Activated B cell treated with CpG ODN at 0.5 μM for 24 hours (primary cell): ENCODE measurements around the gene PLEKHG7. TPM values are rescaled to one million over a fixed set of nuclear protein-coding genes. Genes with fewer than 3 reads are reported as not detected.

Source experiments
- ATAC-seq: fragments of 200-7000 bp; cut with Tn5 transposase; one replicate; pipeline ENCODE4 v1.10.0; 2021; ENCODE audit warnings: low read depth, mild to moderate bottlenecking, moderate library complexity
- CTCF ChIA-PET: fragments of 350-600 bp; sonication (Branson Sonifier 250); formaldehyde crosslinking; loops from one replicate; lab custom pipeline; 2021; ENCODE audit warnings: antibody characterized with exemption; lab: Charles Lee
- POLR2A ChIA-PET: fragments of 350-600 bp; sonication (Branson Sonifier 250); formaldehyde crosslinking; loops from one replicate; lab custom pipeline; 2021; ENCODE audit warnings: antibody characterized with exemption; lab: Charles Lee
- DNase-seq: peaks from one replicate; pipeline ENCODE4 v3.0.0; 2022
- H3K27ac Mint-ChIP-seq: one replicate; pipeline ENCODE4 v1.8.0; 2020; ENCODE audit warnings: mixed read lengths
- H3K27me3 Mint-ChIP-seq: one replicate; pipeline ENCODE4 v1.8.0; 2021; ENCODE audit warnings: mixed read lengths
- H3K36me3 Mint-ChIP-seq: one replicate; pipeline ENCODE4 v1.8.0; 2021; ENCODE audit warnings: low read depth, mixed read lengths
- H3K4me1 Mint-ChIP-seq: one replicate; pipeline ENCODE4 v1.8.0; 2021; ENCODE audit warnings: mixed read lengths
- H3K4me3 Mint-ChIP-seq: one replicate; pipeline ENCODE4 v1.8.0; 2020; ENCODE audit warnings: mild to moderate bottlenecking, mixed read lengths
- H3K9me3 Mint-ChIP-seq: one replicate; pipeline ENCODE4 v1.8.0; 2020; ENCODE audit warnings: mixed read lengths
- intact Hi-C: fragments of 100-400 bp; cut with micrococcal nuclease; formaldehyde crosslinking; loops from one replicate; pipeline ENCODE4 v1.15.1; 2024
- total RNA-seq: library from RNA; stranded (reverse); gene quantifications from 2 replicates; pipeline ENCODE4 v1.2.3, GENCODE V29; 2022
- TF ChIP-seq, protein P1 (sequence below): fragments of 200-600 bp; IDR thresholded peaks from one replicate; pipeline ENCODE4 v1.8.0; 2022; ENCODE audit warnings: antibody characterized with exemption, mild to moderate bottlenecking

The PLEKHG7 gene
- total RNA-seq, 1 donor from 2014 or later, result 3.4 TPM

DNA sequence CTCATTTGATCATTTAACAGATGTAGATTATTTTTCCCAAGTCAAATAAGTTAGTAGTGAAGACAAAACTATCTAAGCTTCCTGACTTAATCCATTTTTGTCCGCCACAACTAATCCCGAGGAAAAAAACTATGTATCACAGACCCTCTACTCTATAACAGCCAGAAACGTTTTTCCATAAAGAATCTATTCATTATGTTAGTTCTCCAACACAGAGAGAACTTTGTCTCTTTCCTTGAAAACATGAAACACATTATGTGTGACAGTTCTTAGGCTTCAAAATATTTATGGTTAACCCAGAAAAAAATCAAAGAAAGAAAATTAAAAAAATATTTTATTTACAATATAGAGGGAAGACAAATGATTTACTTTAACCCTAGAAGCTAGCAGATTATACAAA is 100.1 kb downstream of the PLEKHG7 start:
- H3K27ac Mint-ChIP-seq, result no peak overlapping the region
- POLR2A ChIA-PET, result no interaction called here
- CTCF ChIA-PET, result no interaction called here

GRCh38 chr12:92803903-92804302 is 101.1 kb downstream of the PLEKHG7 start:
- Mint-ChIP-seq H3K9me3 (peaks cover 3% of the 10 kb centered on the region), H3K36me3 (peaks cover 67% of the 10 kb centered on the region), H3K27ac (no peak overlapping the region), H3K4me3 (no peak overlapping the region), H3K27me3 (no peaks in the 10 kb centered on the region), H3K4me1 (no peaks in the 10 kb centered on the region)
- ChIA-PET CTCF (no interaction called here), POLR2A (no interaction called here)
- ATAC-seq (no peak), DNase-seq (no peak)
- TF ChIP-seq, protein P1, sequence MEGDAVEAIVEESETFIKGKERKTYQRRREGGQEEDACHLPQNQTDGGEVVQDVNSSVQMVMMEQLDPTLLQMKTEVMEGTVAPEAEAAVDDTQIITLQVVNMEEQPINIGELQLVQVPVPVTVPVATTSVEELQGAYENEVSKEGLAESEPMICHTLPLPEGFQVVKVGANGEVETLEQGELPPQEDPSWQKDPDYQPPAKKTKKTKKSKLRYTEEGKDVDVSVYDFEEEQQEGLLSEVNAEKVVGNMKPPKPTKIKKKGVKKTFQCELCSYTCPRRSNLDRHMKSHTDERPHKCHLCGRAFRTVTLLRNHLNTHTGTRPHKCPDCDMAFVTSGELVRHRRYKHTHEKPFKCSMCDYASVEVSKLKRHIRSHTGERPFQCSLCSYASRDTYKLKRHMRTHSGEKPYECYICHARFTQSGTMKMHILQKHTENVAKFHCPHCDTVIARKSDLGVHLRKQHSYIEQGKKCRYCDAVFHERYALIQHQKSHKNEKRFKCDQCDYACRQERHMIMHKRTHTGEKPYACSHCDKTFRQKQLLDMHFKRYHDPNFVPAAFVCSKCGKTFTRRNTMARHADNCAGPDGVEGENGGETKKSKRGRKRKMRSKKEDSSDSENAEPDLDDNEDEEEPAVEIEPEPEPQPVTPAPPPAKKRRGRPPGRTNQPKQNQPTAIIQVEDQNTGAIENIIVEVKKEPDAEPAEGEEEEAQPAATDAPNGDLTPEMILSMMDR, result no peak
- intact Hi-C loops, result loop anchor here (2.0 kb wide), 1 partner anchor 15 kb away; no protein-coding TSS in a partner anchor

More for the DNA sequence above, 100.1 kb downstream of the PLEKHG7 start:
- DNase-seq, result no peak
- intact Hi-C loops, result no loop called here
- H3K4me1 Mint-ChIP-seq, result no peaks in the 10 kb centered on the region
- H3K27me3 Mint-ChIP-seq, result no peaks in the 10 kb centered on the region
- peaks cover 61% of the 10 kb centered on the region for H3K36me3 Mint-ChIP-seq
- no peak for ATAC-seq
- no peak overlapping the region for H3K4me3 Mint-ChIP-seq
- TF ChIP-seq, protein P1, result no peak
- H3K9me3 Mint-ChIP-seq, result peaks cover 3% of the 10 kb centered on the region

DNA sequence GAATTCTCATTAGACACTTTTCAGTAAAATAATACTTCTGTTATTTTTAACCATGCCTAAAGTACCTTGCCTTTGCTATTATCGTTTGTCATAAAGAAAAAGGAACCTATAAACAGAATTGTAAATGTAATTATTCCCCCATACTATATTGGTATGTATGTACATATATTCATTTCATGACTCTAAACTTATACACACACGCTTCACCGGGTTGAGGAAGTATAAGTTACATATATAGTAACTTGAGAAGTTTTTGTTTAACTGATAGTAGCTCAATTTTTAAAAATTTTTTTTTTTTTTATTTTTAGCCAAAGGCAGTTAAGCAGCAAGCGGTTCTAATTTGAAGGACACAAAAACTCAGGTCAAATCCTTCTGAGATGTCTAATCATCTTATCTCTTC is 107.6 kb downstream of the PLEKHG7 start:
- Mint-ChIP-seq H3K4me1 (peaks cover 15% of the 10 kb centered on the region), H3K36me3 (peaks cover 57% of the 10 kb centered on the region), H3K27me3 (no peaks in the 10 kb centered on the region), H3K27ac (no peak overlapping the region), H3K9me3 (peaks cover 3% of the 10 kb centered on the region), H3K4me3 (no peak overlapping the region)
- intact Hi-C loops, result no loop called here
- no peak for DNase-seq
- TF ChIP-seq, protein P1, result no peak
- no peak for ATAC-seq
- ChIA-PET CTCF (no interaction called here), POLR2A (no interaction called here)

DNA sequence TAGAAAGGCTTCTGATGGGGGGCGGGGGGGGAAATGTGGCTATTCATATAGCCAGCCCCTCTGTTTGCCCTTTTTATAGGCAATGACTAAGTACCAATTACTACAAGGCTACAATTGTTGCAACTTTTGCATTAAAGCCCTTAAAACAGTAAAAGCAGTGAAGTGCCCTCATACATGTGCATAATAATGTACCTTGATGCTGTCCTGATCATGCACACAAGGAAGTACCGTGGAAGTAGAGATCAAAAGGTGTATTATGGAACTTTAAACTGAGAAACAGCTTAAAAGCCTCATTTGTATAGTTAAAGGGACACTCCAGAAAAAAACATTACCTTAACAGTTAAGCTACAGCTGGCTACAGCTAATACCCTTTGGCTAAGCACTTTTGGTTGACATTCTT is 111.8 kb downstream of the PLEKHG7 start:
- ChIA-PET CTCF (no interaction called here), POLR2A (no interaction called here)
- Mint-ChIP-seq H3K4me1 (peaks cover 15% of the 10 kb centered on the region), H3K27me3 (no peaks in the 10 kb centered on the region), H3K9me3 (no peaks in the 10 kb centered on the region), H3K36me3 (peaks cover 52% of the 10 kb centered on the region), H3K27ac (no peak overlapping the region), H3K4me3 (no peak overlapping the region)
- DNase-seq (no peak), ATAC-seq (no peak)
- TF ChIP-seq, protein P1, result no peak
- intact Hi-C loops, result no loop called here

GRCh38 chr12:92821142-92821541 is 118.4 kb downstream of the PLEKHG7 start:
- Mint-ChIP-seq H3K4me1 (no peaks in the 10 kb centered on the region), H3K4me3 (no peak overlapping the region), H3K27me3 (no peaks in the 10 kb centered on the region), H3K27ac (no peak overlapping the region), H3K9me3 (no peaks in the 10 kb centered on the region), H3K36me3 (peaks cover 22% of the 10 kb centered on the region)
- intact Hi-C loops, result no loop called here
- no peak for DNase-seq
- ChIA-PET POLR2A (no interaction called here), CTCF (interaction anchor here (1.2 kb wide), 1 partner anchor 36 kb away, joined by 3 read pairs; no protein-coding TSS in a partner anchor)
- no peak for ATAC-seq
- TF ChIP-seq, protein P1, result no peak

Other genes starting within 250 kb of the PLEKHG7 start
- gene EEA1, start 226.3 kb downstream of the PLEKHG7 start, total RNA-seq, result 21.3 and 22.6 TPM in 2 replicates